ENCODE results near the gene STX1B. TPM values are rescaled to one million over a fixed set of nuclear protein-coding genes. Genes with fewer than 3 reads are reported as not detected.

The STX1B gene
- total and polyA plus RNA-seq, 4 donors: 0.09 to 1.2 (median 0.51) TPM

- WGBS: 26% methylated on average over 42 of the region's 42 CpGs
- TF ChIP-seq CTCF (IDR thresholded peaks at IDR 0.05; ENCODE audit: low read depth, low read length, missing input control): peak; percentile 4
- TF ChIP-seq NR2F2 (IDR thresholded peaks at IDR 0.05): no peak
- peak overlapping the region; percentile 98 for H3K27ac ChIP-seq (ENCODE audit: low read depth in 1 of 2, low read length in 2 of 2)
- peaks cover 8 to 25% (median 19%) of the 10 kb centered on the region in 4 donors for H3K36me3 ChIP-seq (ENCODE audit: control insufficient read depth in 4 of 4, insufficient read depth in 3 of 4, low read depth in 1 of 4, low read length in 3 of 4)
- H3K9ac ChIP-seq (ENCODE audit: low read depth in 1 of 2, low read length in 2 of 2): peak overlapping the region; percentile 84 to 90
- no peaks in the 10 kb centered on the region for H3K27me3 ChIP-seq (ENCODE audit: control insufficient read depth in 4 of 4, insufficient read depth in 4 of 4, low read length in 3 of 4)
- peak; percentile 91 for DNase-seq (ENCODE audit: low spot score)
- peaks cover 6 to 63% (median 45%) of the 10 kb centered on the region in 4 donors for H3K4me1 ChIP-seq (ENCODE audit: control insufficient read depth in 4 of 4, insufficient read depth in 4 of 4, low read length in 3 of 4)
- no peaks in the 10 kb centered on the region for H3K9me3 ChIP-seq (ENCODE audit: control insufficient read depth in 4 of 4, low read length in 3 of 4)
- H3K4me3 ChIP-seq (ENCODE audit: low read depth in 1 of 3, low read length in 3 of 3): peak overlapping the region; percentile 62 to 96 (median 89)
Observed at GRCh38 chr16:30956601-30957455, 53.6 kb downstream of the STX1B start.

GRCh38 chr16:30954993-30955392 is 55.4 kb downstream of the STX1B start:
- Histone ChIP-seq H3K27me3 (ENCODE audit: control insufficient read depth in 4 of 4, insufficient read depth in 4 of 4, low read length in 3 of 4) (no peaks in the 10 kb centered on the region), H3K9ac (ENCODE audit: low read depth in 1 of 2, low read length in 2 of 2) (no peak overlapping the region), H3K27ac (ENCODE audit: low read depth in 1 of 2, low read length in 2 of 2) (peak overlapping the region; percentile 24 to 38), H3K4me3 (ENCODE audit: low read depth in 1 of 3, low read length in 3 of 3) (no peak overlapping the region), H3K4me1 (ENCODE audit: control insufficient read depth in 4 of 4, insufficient read depth in 4 of 4, low read length in 3 of 4) (peaks cover 17 to 81% (median 61%) of the 10 kb centered on the region in 4 donors), H3K36me3 (ENCODE audit: control insufficient read depth in 4 of 4, insufficient read depth in 3 of 4, low read depth in 1 of 4, low read length in 3 of 4) (peaks cover 2 to 9% (median 6%) of the 10 kb centered on the region in 4 donors), H3K9me3 (ENCODE audit: control insufficient read depth in 4 of 4, low read length in 3 of 4) (no peaks in the 10 kb centered on the region)
- DNase-seq (ENCODE audit: low spot score): no peak
- 43% methylated on average over 8 of the region's 8 CpGs for WGBS
- TF ChIP-seq HNF4A (conservative IDR thresholded peaks at IDR 0.05) (peak; percentile 91 to 92), RAD21 (IDR thresholded peaks at IDR 0.05) (no peak), NR2F2 (IDR thresholded peaks at IDR 0.05) (no peak), TAF1 (conservative IDR thresholded peaks at IDR 0.05) (no peak), SP1 (IDR thresholded peaks at IDR 0.05) (peak; percentile 79), ZBTB33 (IDR thresholded peaks at IDR 0.05) (no peak), CTCF (IDR thresholded peaks at IDR 0.05; ENCODE audit: low read depth, low read length, missing input control) (no peak), REST (IDR thresholded peaks at IDR 0.05) (no peak), FOXA2 (IDR thresholded peaks at IDR 0.05) (no peak), JUND (IDR thresholded peaks at IDR 0.05) (no peak), ATF3 (IDR thresholded peaks at IDR 0.05) (no peak), YY1 (IDR thresholded peaks at IDR 0.05) (no peak), RXRA (IDR thresholded peaks at IDR 0.05) (peak; percentile 60 to 64), EGR1 (IDR thresholded peaks at IDR 0.05; ENCODE audit: low read depth in 2 of 2) (no peak), GABPA (IDR thresholded peaks at IDR 0.05 in 1 of 2, conservative IDR thresholded peaks at IDR 0.05 in 1 of 2) (no peak), HNF4G (IDR thresholded peaks at IDR 0.05) (peak; percentile 48), MAX (IDR thresholded peaks at IDR 0.05) (no peak), FOXA1 (IDR thresholded peaks at IDR 0.05) (no peak)
